Measurements from ENCODE around the gene ENG.
"Not testable (repeated sequence)": the region's sequence is repeated elsewhere in the genome, so short reads cannot be mapped to it uniquely, and the experiment has no call there.

Gene ENG

GRCh38 chr9:127854184-127854806 lies at the start of gene ENG:
ENG (minus strand) TSS chr9:127854658; CDS start chr9:127854355, 303 bp downstream.
- DNase-seq: no peak

GRCh38 chr9:127903557-127904475 lies 49.4 kb upstream of the ENG start:
- DNase-seq: no peak

- DNase-seq: peak; percentile 73
These were observed 44.9 kb upstream of the ENG start, which contains the start of gene ST6GALNAC6 for GRCh38 chr9:127899128-127899943. ST6GALNAC6 (minus strand) TSS chr9:127899603; CDS start chr9:127897981, 1,622 bp downstream.

- DNase-seq: peak; percentile 30
These were observed 44.1 kb upstream of the ENG start for GRCh38 chr9:127898433-127899127.

GRCh38 chr9:127897193-127897692 lies 42.8 kb upstream of the ENG start:
- peak; percentile 66 for DNase-seq

GRCh38 chr9:127896395-127897192 lies 42.1 kb upstream of the ENG start:
- DNase-seq: no peak

GRCh38 chr9:127895811-127896210 lies 41.4 kb upstream of the ENG start:
- DNase-seq: no peak

- DNase-seq: no peak
These were observed 38.9 kb upstream of the ENG start for GRCh38 chr9:127893392-127893791.

GRCh38 chr9:127892831-127893230 lies 38.4 kb upstream of the ENG start:
- DNase-seq: no peak

GRCh38 chr9:127890053-127890452 lies 35.6 kb upstream of the ENG start:
- DNase-seq: no peak

GRCh38 chr9:127887792-127888191 lies 33.3 kb upstream of the ENG start:
- DNase-seq: no peak

- DNase-seq: no peak
These were observed 32.0 kb upstream of the ENG start for GRCh38 chr9:127886401-127886972.

GRCh38 chr9:127885508-127886281 lies 31.2 kb upstream of the ENG start:
- no peak for DNase-seq

- DNase-seq: no peak
These were observed 30.6 kb upstream of the ENG start for GRCh38 chr9:127884976-127885490.

GRCh38 chr9:127884427-127884911 lies 30.0 kb upstream of the ENG start:
- peak; percentile 97 for DNase-seq

- DNase-seq: peak; percentile 94
These were observed 29.5 kb upstream of the ENG start for GRCh38 chr9:127883959-127884358.

- DNase-seq: not testable (repeated sequence)
These were observed 27.3 kb upstream of the ENG start for GRCh38 chr9:127881715-127882114.

GRCh38 chr9:127880143-127880542 lies 25.7 kb upstream of the ENG start:
- no peak for DNase-seq

- DNase-seq: no peak
These were observed 24.4 kb upstream of the ENG start for GRCh38 chr9:127878652-127879390.
